HL-60 (cell line): ENCODE measurements around the gene TRIP4.

ENCODE experiments used
- DNase-seq, 2 experiments: peaks; one replicate each; pipeline ENCODE4 v3.0.0-alpha.2; 2010 to 2020; ENCODE audit warnings: low read depth in 1 of 2, low spot score in 1 of 2
- H3K27ac ChIP-seq: fragments of 250-450 bp; sonication (Bioruptor Pico); replicated peaks from 2 replicates; pipeline ENCODE4 v1.5.1; 2020; ENCODE audit warnings: mild to moderate bottlenecking, moderate library complexity
- H3K27me3 ChIP-seq: fragments of 250-450 bp; sonication (Bioruptor Pico); 2 replicates; pipeline ENCODE4 v1.5.1; 2021; ENCODE audit warnings: mild to moderate bottlenecking, moderate library complexity; ENCODE audit not compliant: insufficient read depth, poor library complexity, severe bottlenecking
- H3K4me3 ChIP-seq: replicated peaks from 2 replicates; pipeline ENCODE4 v1.5.1; 2011; ENCODE audit warnings: mild to moderate bottlenecking, control low read depth, low read length; ENCODE audit not compliant: insufficient read depth
- CTCF ChIP-seq: IDR thresholded peaks from one replicate; pipeline ENCODE4 v1.5.1; 2011; ENCODE audit warnings: low read length, control low read depth, inconsistent platforms; ENCODE audit not compliant: insufficient read depth
- GABPA ChIP-seq: IDR thresholded peaks from 2 replicates; pipeline ENCODE4 v1.6.1; 2012; ENCODE audit warnings: low read depth
- POLR2AphosphoS5 ChIP-seq: IDR thresholded peaks from 2 replicates; pipeline ENCODE4 v1.6.1; 2012; ENCODE audit warnings: low read depth
- REST ChIP-seq: IDR thresholded peaks from 2 replicates; pipeline ENCODE4 v1.6.1; 2012; ENCODE audit warnings: low read depth; ENCODE audit not compliant: insufficient replicate concordance
- SPI1 ChIP-seq: IDR thresholded peaks from 2 replicates; pipeline ENCODE4 v1.6.1; 2012; ENCODE audit warnings: low read depth, mild to moderate bottlenecking, borderline replicate concordance

TRIP4 gene

GRCh38 chr15:64425221-64425620, 37.6 kb downstream of the TRIP4 start:
- Histone ChIP-seq H3K27me3 (no peaks in the 10 kb centered on the region), H3K4me3 (no peak overlapping the region), H3K27ac (no peak overlapping the region)
- DNase-seq = no peak
- TF ChIP-seq POLR2AphosphoS5 (no peak), CTCF (no peak), GABPA (no peak), SPI1 (no peak)

- DNase-seq = no peak
- no peak overlapping the region for H3K4me3 ChIP-seq
- H3K27ac ChIP-seq = no peak overlapping the region
- no peaks in the 10 kb centered on the region for H3K27me3 ChIP-seq
- TF ChIP-seq POLR2AphosphoS5 = no peak
- no peak for TF ChIP-seq REST
- TF ChIP-seq GABPA = no peak
- no peak for TF ChIP-seq SPI1
- TF ChIP-seq CTCF = no peak
Observed at GRCh38 chr15:64426845-64427465, 39.3 kb downstream of the TRIP4 start.

GRCh38 chr15:64429448-64429847, 41.8 kb downstream of the TRIP4 start:
- no peak overlapping the region for H3K4me3 ChIP-seq

More at GRCh38 chr15:64429448-64429847, 41.8 kb downstream of the TRIP4 start:
- Histone ChIP-seq H3K27me3 (no peaks in the 10 kb centered on the region), H3K27ac (peak overlapping the region; percentile 86)
- TF ChIP-seq SPI1 (no peak), REST (no peak), CTCF (no peak), GABPA (no peak)
- DNase-seq = no peak
